HL-60 (cell line): ENCODE measurements around the gene RHOT2.

ENCODE experiments used
- GABPA ChIP-seq: IDR thresholded peaks from 2 replicates; pipeline ENCODE4 v1.6.1; 2012; ENCODE audit warnings: low read depth
- REST ChIP-seq: IDR thresholded peaks from 2 replicates; pipeline ENCODE4 v1.6.1; 2012; ENCODE audit warnings: low read depth; ENCODE audit not compliant: insufficient replicate concordance
- TF ChIP-seq, protein P1 (sequence below): IDR thresholded peaks from one replicate; pipeline ENCODE4 v1.5.1; 2011; ENCODE audit warnings: low read length, control low read depth, inconsistent platforms; ENCODE audit not compliant: insufficient read depth

GRCh38 chr16:657487-657886, 10.4 kb upstream of the RHOT2 start:
- TF ChIP-seq, protein P1, sequence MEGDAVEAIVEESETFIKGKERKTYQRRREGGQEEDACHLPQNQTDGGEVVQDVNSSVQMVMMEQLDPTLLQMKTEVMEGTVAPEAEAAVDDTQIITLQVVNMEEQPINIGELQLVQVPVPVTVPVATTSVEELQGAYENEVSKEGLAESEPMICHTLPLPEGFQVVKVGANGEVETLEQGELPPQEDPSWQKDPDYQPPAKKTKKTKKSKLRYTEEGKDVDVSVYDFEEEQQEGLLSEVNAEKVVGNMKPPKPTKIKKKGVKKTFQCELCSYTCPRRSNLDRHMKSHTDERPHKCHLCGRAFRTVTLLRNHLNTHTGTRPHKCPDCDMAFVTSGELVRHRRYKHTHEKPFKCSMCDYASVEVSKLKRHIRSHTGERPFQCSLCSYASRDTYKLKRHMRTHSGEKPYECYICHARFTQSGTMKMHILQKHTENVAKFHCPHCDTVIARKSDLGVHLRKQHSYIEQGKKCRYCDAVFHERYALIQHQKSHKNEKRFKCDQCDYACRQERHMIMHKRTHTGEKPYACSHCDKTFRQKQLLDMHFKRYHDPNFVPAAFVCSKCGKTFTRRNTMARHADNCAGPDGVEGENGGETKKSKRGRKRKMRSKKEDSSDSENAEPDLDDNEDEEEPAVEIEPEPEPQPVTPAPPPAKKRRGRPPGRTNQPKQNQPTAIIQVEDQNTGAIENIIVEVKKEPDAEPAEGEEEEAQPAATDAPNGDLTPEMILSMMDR, result no peak
- TF ChIP-seq GABPA, result no peak
- TF ChIP-seq REST, result no peak
